HCT116 (cell line): ENCODE measurements around the gene KRT38.

Experiments used
- CEBPB ChIP-seq: IDR thresholded peaks from 2 replicates; pipeline ENCODE4 v1.6.1; 2012; ENCODE audit warnings: low read depth
- CTCF ChIP-seq, 3 experiments: fragments of 200-600 bp in 1 of 3; sonication (generic) in 1 of 3; IDR thresholded peaks in 2 of 3; conservative IDR thresholded peaks in 1 of 3; 2 replicates each; pipeline ENCODE4 v1.5.1; 2012 to 2017; ENCODE audit warnings: low read depth in 2 of 3, low read length in 2 of 3, antibody characterized with exemption in 1 of 3, borderline replicate concordance in 1 of 3, control low read depth in 1 of 3, mild to moderate bottlenecking in 1 of 3, mixed read lengths in 1 of 3, mixed run types in 1 of 3, moderate library complexity in 1 of 3; ENCODE audit not compliant: insufficient read depth in 1 of 3
- EZH2 ChIP-seq: fragments of 200-600 bp; sonication (generic); IDR thresholded peaks from 2 replicates; pipeline ENCODE4 v1.6.1; 2017; ENCODE audit warnings: antibody characterized with exemption, mixed run types
- EZH2phosphoT487 ChIP-seq: fragments of 200-600 bp; IDR thresholded peaks from 2 replicates; pipeline ENCODE4 v1.6.1; 2018; ENCODE audit warnings: antibody characterized with exemption, borderline replicate concordance
- JUND ChIP-seq: IDR thresholded peaks from 2 replicates; pipeline ENCODE4 v1.6.1; 2012
- POLR2A ChIP-seq: IDR thresholded peaks from 2 replicates; pipeline ENCODE4 v1.7.0; 2011; ENCODE audit warnings: borderline replicate concordance; ENCODE audit not compliant: insufficient read depth, insufficient read length; ENCODE audit errors: extremely low read depth
- POLR2AphosphoS5 ChIP-seq: IDR thresholded peaks from 2 replicates; pipeline ENCODE4 v1.6.1; 2011; ENCODE audit warnings: mild to moderate bottlenecking, low read depth, low read length, moderate library complexity
- SIN3A ChIP-seq: IDR thresholded peaks from 2 replicates; pipeline ENCODE4 v1.6.1; 2012; ENCODE audit warnings: low read depth
- SP1 ChIP-seq: IDR thresholded peaks from 2 replicates; pipeline ENCODE4 v1.6.1; 2012; ENCODE audit warnings: low read depth
- TCF7L2 ChIP-seq: IDR thresholded peaks from 2 replicates; pipeline ENCODE4 v1.7.0; 2011; ENCODE audit warnings: borderline replicate concordance, inconsistent platforms; ENCODE audit not compliant: insufficient read depth, insufficient read length; ENCODE audit errors: extremely low read depth
- YY1 ChIP-seq: IDR thresholded peaks from 2 replicates; pipeline ENCODE4 v1.6.1; 2011; ENCODE audit warnings: low read length, low read depth, moderate library complexity, mild to moderate bottlenecking; ENCODE audit not compliant: insufficient replicate concordance; ENCODE audit errors: extremely low read depth
- ZBTB33 ChIP-seq: IDR thresholded peaks from 2 replicates; pipeline ENCODE4 v1.6.1; 2011; ENCODE audit warnings: mild to moderate bottlenecking, low read length, moderate library complexity; ENCODE audit not compliant: insufficient replicate concordance; ENCODE audit errors: extremely low read depth
- ZFX ChIP-seq: fragments of 450-650 bp; IDR thresholded peaks from 2 replicates; pipeline ENCODE4 v1.6.1; 2017

GRCh38 chr17:41393826-41394225 lies 47.0 kb downstream of the KRT38 start:
- TF ChIP-seq CTCF (IDR thresholded peaks at IDR 0.05 in 2 of 3, conservative IDR thresholded peaks at IDR 0.05 in 1 of 3; ENCODE audit: borderline replicate concordance in 1 of 3, insufficient read depth in 1 of 3, low read depth in 2 of 3, low read length in 2 of 3): no peak
- no peak for TF ChIP-seq TCF7L2
- TF ChIP-seq SIN3A: no peak
- TF ChIP-seq SP1: no peak
- no peak for TF ChIP-seq EZH2
- no peak for TF ChIP-seq YY1
- TF ChIP-seq ZBTB33: no peak
- no peak for TF ChIP-seq ZFX
- no peak for TF ChIP-seq POLR2A
- no peak for TF ChIP-seq JUND
- TF ChIP-seq CEBPB: no peak
- no peak for TF ChIP-seq POLR2AphosphoS5
- no peak for TF ChIP-seq EZH2phosphoT487
